Natural killer cell (primary cell): Measurements from ENCODE around the gene SRPRB. TPM values are rescaled to one million over a fixed set of nuclear protein-coding genes. Genes with fewer than 3 reads are reported as not detected.

Experiments
- ATAC-seq, 3 donors: fragments of 150-1000 bp in 2 of 3; fragments of 200-7000 bp in 1 of 3; cut with Tn5 transposase; 1 replicate in 1 of 3; 2 replicates in 2 of 3; pipeline ENCODE4 v1.10.0; 2021; ENCODE audit warnings: mild to moderate bottlenecking in 2 of 3, moderate library complexity in 2 of 3
- DNase-seq, 2 donors: peaks; one replicate each; pipeline versions ENCODE4 v3.0.0 to v3.0.0-alpha.2; 2013 to 2021; ENCODE audit warnings: mixed read lengths in 1 of 2
- H3K27ac ChIP-seq: one replicate; pipeline ENCODE4 v1.5.1; 2013; ENCODE audit warnings: mild to moderate bottlenecking, low read length
- H3K27me3 ChIP-seq: one replicate; pipeline ENCODE4 v1.6.1; 2013; ENCODE audit warnings: low read length; ENCODE audit not compliant: control insufficient read depth, insufficient read depth
- H3K36me3 ChIP-seq: one replicate; pipeline ENCODE4 v1.6.1; 2013; ENCODE audit warnings: low read length; ENCODE audit not compliant: control insufficient read depth, insufficient read depth
- H3K4me1 ChIP-seq: one replicate; pipeline ENCODE4 v1.6.1; 2013; ENCODE audit warnings: low read length; ENCODE audit not compliant: control insufficient read depth, insufficient read depth
- H3K4me3 ChIP-seq: one replicate; pipeline ENCODE4 v1.5.1; 2013; ENCODE audit warnings: low read length
- H3K9me3 ChIP-seq: one replicate; pipeline ENCODE4 v1.6.1; 2013; ENCODE audit warnings: low read length; ENCODE audit not compliant: control insufficient read depth, insufficient read depth
- H3K27ac Mint-ChIP-seq, 2 donors: one replicate each; pipeline ENCODE4 v1.8.0; 2022; ENCODE audit warnings: mild to moderate bottlenecking in 2 of 2, mixed read lengths in 2 of 2, moderate library complexity in 1 of 2
- H3K27me3 Mint-ChIP-seq, 2 donors: one replicate each; pipeline ENCODE4 v1.8.0; 2022; ENCODE audit warnings: low read depth in 2 of 2, mixed read lengths in 2 of 2
- H3K36me3 Mint-ChIP-seq: one replicate; pipeline ENCODE4 v1.8.0; 2022; ENCODE audit warnings: mixed read lengths
- H3K4me1 Mint-ChIP-seq, 2 donors: one replicate each; pipeline ENCODE4 v1.8.0; 2022; ENCODE audit warnings: mixed read lengths in 2 of 2
- H3K4me3 Mint-ChIP-seq: one replicate; pipeline ENCODE4 v1.8.0; 2022; ENCODE audit warnings: mild to moderate bottlenecking, moderate library complexity, mixed read lengths
- H3K9me3 Mint-ChIP-seq, 2 donors: one replicate each; pipeline ENCODE4 v1.8.0; 2022; ENCODE audit warnings: mixed read lengths in 2 of 2
- CTCF ChIP-seq: fragments of 200-600 bp; IDR thresholded peaks from one replicate; pipeline ENCODE4 v1.8.0; 2022; ENCODE audit warnings: antibody characterized with exemption
- WGBS: methylation state at CpG from one replicate; pipeline ENCODE4 v1.1.7; 2013; ENCODE audit warnings: missing lambda C conversion rate; ENCODE audit not compliant: insufficient coverage; 5-methylcytosine and 5-hydroxymethylcytosine counted together
- intact Hi-C: fragments of 100-400 bp; cut with micrococcal nuclease; formaldehyde crosslinking; loops from one replicate; pipeline ENCODE4 v1.14.2; 2022
- total RNA-seq, 4 donors: library from RNA; stranded (reverse); fragments of 120-200 nt in 1 of 4; gene quantifications; one replicate each; pipeline versions ENCODE4 v1.2.3 to v1.2.4, GENCODE V29; 2013 to 2022

SRPRB gene
- total RNA-seq, 3 donors from 2014 or later (not counting 1 experiment from before 2014, with no cell fraction given) = 19.8 to 26.4 (median 22.4) TPM

GRCh38 chr3:133866141-133866540 is 60.5 kb downstream of the SRPRB start:
- H3K36me3 ChIP-seq = no peaks in the 10 kb centered on the region
- Mint-ChIP-seq H3K27ac (no peak overlapping the region), H3K27me3 (peaks cover 0 to 3% of the 10 kb centered on the region in 2 donors), H3K9me3 (no peaks in the 10 kb centered on the region), H3K4me1 (no peaks in the 10 kb centered on the region), H3K4me3 (no peak overlapping the region), H3K36me3 (no peaks in the 10 kb centered on the region)
- no peaks in the 10 kb centered on the region for H3K4me1 ChIP-seq
- ATAC-seq (no peak), DNase-seq (no peak)
- WGBS = 95% methylated on average over 3 of the region's 3 CpGs
- H3K9me3 ChIP-seq = no peaks in the 10 kb centered on the region
- H3K27ac ChIP-seq = no peak overlapping the region
- H3K4me3 ChIP-seq = no peak overlapping the region
- H3K27me3 ChIP-seq = no peaks in the 10 kb centered on the region
- intact Hi-C loops = no loop called here
- TF ChIP-seq CTCF = no peak

- Mint-ChIP-seq H3K36me3 (no peaks in the 10 kb centered on the region), H3K9me3 (no peaks in the 10 kb centered on the region), H3K4me3 (no peak overlapping the region), H3K27ac (no peak overlapping the region), H3K27me3 (peaks cover 0 to 3% of the 10 kb centered on the region in 2 donors), H3K4me1 (no peaks in the 10 kb centered on the region)
- no peaks in the 10 kb centered on the region for H3K27me3 ChIP-seq
- 94% methylated on average over 8 of the region's 8 CpGs for WGBS
- no peak for TF ChIP-seq CTCF
- H3K36me3 ChIP-seq = no peaks in the 10 kb centered on the region
- DNase-seq (no peak), ATAC-seq (no peak)
- H3K9me3 ChIP-seq = no peaks in the 10 kb centered on the region
- no peak overlapping the region for H3K4me3 ChIP-seq
- H3K4me1 ChIP-seq = no peaks in the 10 kb centered on the region
- intact Hi-C loops = no loop called here
- H3K27ac ChIP-seq = no peak overlapping the region
Observed at GRCh38 chr3:133868186-133868585, 62.6 kb downstream of the SRPRB start.

- no peak for TF ChIP-seq CTCF
- no peak for DNase-seq
- no peaks in the 10 kb centered on the region for H3K9me3 ChIP-seq
- Mint-ChIP-seq H3K27me3 (peaks cover 0 to 3% of the 10 kb centered on the region in 2 donors), H3K36me3 (no peaks in the 10 kb centered on the region), H3K27ac (no peak overlapping the region), H3K9me3 (no peaks in the 10 kb centered on the region), H3K4me1 (no peaks in the 10 kb centered on the region), H3K4me3 (no peak overlapping the region)
- H3K4me3 ChIP-seq = no peak overlapping the region
- H3K36me3 ChIP-seq = no peaks in the 10 kb centered on the region
- intact Hi-C loops = no loop called here
- H3K27ac ChIP-seq = no peak overlapping the region
- ATAC-seq = no peak
- 73% methylated on average over 7 of the region's 7 CpGs for WGBS
- H3K27me3 ChIP-seq = no peaks in the 10 kb centered on the region
- no peaks in the 10 kb centered on the region for H3K4me1 ChIP-seq
Observed at GRCh38 chr3:133868758-133869475, 63.3 kb downstream of the SRPRB start.

GRCh38 chr3:133869586-133869985 is 64.0 kb downstream of the SRPRB start:
- intact Hi-C loops = no loop called here

More at GRCh38 chr3:133869586-133869985, 64.0 kb downstream of the SRPRB start:
- DNase-seq = no peak
- no peak overlapping the region for H3K4me3 ChIP-seq
- peaks cover 0 to 3% of the 10 kb centered on the region in 2 donors for H3K27me3 Mint-ChIP-seq
- H3K36me3 ChIP-seq = no peaks in the 10 kb centered on the region
- ATAC-seq = no peak
- no peak overlapping the region for H3K27ac ChIP-seq
- H3K27me3 ChIP-seq = no peaks in the 10 kb centered on the region
- H3K36me3 Mint-ChIP-seq = no peaks in the 10 kb centered on the region
- H3K4me1 ChIP-seq = no peaks in the 10 kb centered on the region
- H3K9me3 Mint-ChIP-seq = no peaks in the 10 kb centered on the region
- H3K4me3 Mint-ChIP-seq = no peak overlapping the region
- TF ChIP-seq CTCF = no peak
- no peaks in the 10 kb centered on the region for H3K9me3 ChIP-seq
- H3K4me1 Mint-ChIP-seq = peaks cover 0 to under 1% of the 10 kb centered on the region in 2 donors
- no peak overlapping the region for H3K27ac Mint-ChIP-seq
- 94% methylated on average over 5 of the region's 6 CpGs for WGBS
